ENCODE measurements around the gene SLC39A8.

Gene SLC39A8

DNA sequence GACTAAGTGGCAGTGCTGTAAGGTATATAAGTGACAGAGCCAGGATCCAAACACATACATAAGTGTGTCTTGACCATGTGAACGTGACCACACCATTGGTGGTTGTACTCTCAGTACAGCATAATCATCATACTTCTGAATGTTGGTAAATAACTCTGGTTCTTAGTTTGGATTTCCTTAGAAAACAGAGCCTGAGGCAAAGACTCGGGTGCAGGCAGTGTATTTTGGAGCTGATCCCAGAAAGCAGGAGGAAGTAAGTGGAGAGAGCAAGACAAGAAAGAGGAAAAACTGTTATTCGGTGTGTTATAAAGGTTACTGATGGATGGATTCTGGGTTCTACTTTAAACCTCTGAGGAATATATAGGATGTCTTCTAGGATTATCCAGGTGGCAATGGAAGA, 127.9 kb downstream of the SLC39A8 start:
- in situ Hi-C loops (cut with MboI; ENCODE audit: low pct_unique_long_range_greater_than_20kb, low sequenced_read_pairs, unreplicated experiment) = no loop called here
- no peak for DNase-seq (ENCODE audit: low spot score)
- TF ChIP-seq, protein P1, sequence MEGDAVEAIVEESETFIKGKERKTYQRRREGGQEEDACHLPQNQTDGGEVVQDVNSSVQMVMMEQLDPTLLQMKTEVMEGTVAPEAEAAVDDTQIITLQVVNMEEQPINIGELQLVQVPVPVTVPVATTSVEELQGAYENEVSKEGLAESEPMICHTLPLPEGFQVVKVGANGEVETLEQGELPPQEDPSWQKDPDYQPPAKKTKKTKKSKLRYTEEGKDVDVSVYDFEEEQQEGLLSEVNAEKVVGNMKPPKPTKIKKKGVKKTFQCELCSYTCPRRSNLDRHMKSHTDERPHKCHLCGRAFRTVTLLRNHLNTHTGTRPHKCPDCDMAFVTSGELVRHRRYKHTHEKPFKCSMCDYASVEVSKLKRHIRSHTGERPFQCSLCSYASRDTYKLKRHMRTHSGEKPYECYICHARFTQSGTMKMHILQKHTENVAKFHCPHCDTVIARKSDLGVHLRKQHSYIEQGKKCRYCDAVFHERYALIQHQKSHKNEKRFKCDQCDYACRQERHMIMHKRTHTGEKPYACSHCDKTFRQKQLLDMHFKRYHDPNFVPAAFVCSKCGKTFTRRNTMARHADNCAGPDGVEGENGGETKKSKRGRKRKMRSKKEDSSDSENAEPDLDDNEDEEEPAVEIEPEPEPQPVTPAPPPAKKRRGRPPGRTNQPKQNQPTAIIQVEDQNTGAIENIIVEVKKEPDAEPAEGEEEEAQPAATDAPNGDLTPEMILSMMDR (IDR thresholded peaks at IDR 0.05; ENCODE audit: extremely low read depth, insufficient read depth, missing control alignments) = no peak

DNA sequence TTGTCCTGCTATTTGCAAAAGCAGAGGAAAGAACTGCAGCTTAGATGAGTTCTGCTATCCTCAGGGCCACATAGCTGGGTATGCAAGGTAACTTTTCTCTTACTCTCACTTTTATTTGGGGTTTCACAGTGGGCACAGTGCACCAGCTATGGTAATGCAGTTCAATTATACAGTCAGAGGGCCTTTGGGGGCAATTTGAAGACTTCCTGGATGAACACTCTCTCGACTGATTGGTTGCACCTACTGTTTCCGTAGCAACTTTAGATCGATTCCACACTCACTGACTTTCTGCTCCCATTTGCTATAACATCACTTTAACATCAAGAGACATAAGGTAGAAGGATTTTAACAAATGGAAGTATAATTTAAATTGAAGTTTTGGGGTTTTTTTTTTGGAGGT, 128.6 kb downstream of the SLC39A8 start:
- in situ Hi-C loops (cut with MboI; ENCODE audit: low pct_unique_long_range_greater_than_20kb, low sequenced_read_pairs, unreplicated experiment) = no loop called here
- no peak for DNase-seq (ENCODE audit: low spot score)
- TF ChIP-seq, protein P1 (IDR thresholded peaks at IDR 0.05; ENCODE audit: extremely low read depth, insufficient read depth, missing control alignments) = no peak

DNA sequence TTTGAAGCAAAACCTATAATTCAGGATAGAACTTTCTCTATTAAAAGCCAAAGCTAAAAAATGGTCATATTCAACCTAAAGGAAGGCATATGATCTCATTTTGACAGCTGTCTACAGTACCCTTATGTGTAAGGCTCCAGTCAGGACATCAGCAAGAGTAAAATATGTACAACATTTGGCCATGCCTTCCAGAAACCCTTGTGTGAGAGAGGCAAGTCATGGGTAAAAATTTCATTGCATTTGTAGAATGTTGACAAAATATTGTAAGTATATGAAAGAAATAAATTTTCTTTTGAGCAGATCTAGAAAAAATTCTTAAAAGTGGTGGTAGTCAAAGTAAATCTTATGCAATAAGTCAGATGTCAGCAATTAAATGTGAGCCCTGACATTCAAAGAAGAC, 132.3 kb downstream of the SLC39A8 start:
- TF ChIP-seq, protein P1 (IDR thresholded peaks at IDR 0.05; ENCODE audit: extremely low read depth, insufficient read depth, missing control alignments) = no peak
- in situ Hi-C loops (cut with MboI; ENCODE audit: low pct_unique_long_range_greater_than_20kb, low sequenced_read_pairs, unreplicated experiment) = no loop called here
- DNase-seq (ENCODE audit: low spot score) = no peak
